HCT116 (cell line): ENCODE measurements around the gene PHYHIPL. TPM values are rescaled to one million over a fixed set of nuclear protein-coding genes. Genes with fewer than 3 reads are reported as not detected.
A peak's percentile ranks its signal among the peaks of the same experiment; 100 is the strongest.

Experiments
- ATAC-seq: fragments of 200-7000 bp; cut with Tn5 transposase; 2 replicates; pipeline ENCODE4 v1.9.1; 2020; ENCODE audit warnings: mild to moderate bottlenecking, moderate library complexity
- BruUV-seq: library from RNA; stranded (reverse); fragments of 400-500 nt; replicated peaks from 2 replicates; lab custom pipeline; 2021; lab: Mats Ljungman, UMichigan
- CTCF ChIA-PET: fragments of 300-600 bp; sonication (Branson Sonifier 250); formaldehyde crosslinking; loops from one replicate; lab custom pipeline; 2021; ENCODE audit warnings: antibody characterized with exemption; lab: Charles Lee
- POLR2A ChIA-PET: fragments of 300-600, 350-600 bp; sonication (Branson Sonifier 250); formaldehyde crosslinking; loops from one replicate; lab custom pipeline; 2021; ENCODE audit warnings: antibody characterized with exemption; lab: Charles Lee
- RAD21 ChIA-PET, 2 experiments: fragments of 300-600 bp; sonication (Branson Sonifier 250); formaldehyde crosslinking; loops; one replicate each; lab custom pipeline; 2023; ENCODE audit warnings: low total read pairs in 2 of 2; ENCODE audit not compliant: uncharacterized antibody in 2 of 2, unreplicated experiment in 2 of 2, low non-redundant PET in 1 of 2; lab: Charles Lee
- DNase-seq: peaks from one replicate; pipeline ENCODE4 v3.0.0-alpha.2; 2010; ENCODE audit warnings: low read depth, low spot score
- H2AFZ ChIP-seq: fragments of 200-600 bp; shearing (Covaris generic), sonication (generic); 2 replicates; pipeline ENCODE4 v1.6.1; 2017; ENCODE audit warnings: low read depth, mixed run types, mixed read lengths, antibody characterized with exemption, low read length; ENCODE audit not compliant: poor library complexity, severe bottlenecking
- H3K27ac ChIP-seq: 2 replicates; pipeline ENCODE4 v1.5.1; 2012; ENCODE audit warnings: low read depth, low read length
- H3K27me3 ChIP-seq: fragments of 200-600 bp; sonication (generic); 2 replicates; pipeline ENCODE4 v1.6.1; 2016; ENCODE audit warnings: mixed run types, low read length, mixed read lengths; ENCODE audit not compliant: insufficient read depth
- H3K36me3 ChIP-seq, 2 experiments: fragments of 200-500 bp in 1 of 2; fragments of 200-600 bp in 1 of 2; sonication (Bioruptor generic) in 1 of 2; sonication (generic) in 1 of 2; 2 replicates each; pipeline versions ENCODE4 v1.5.1 to v1.6.1; 2014 to 2016; ENCODE audit warnings: low read length in 2 of 2, inconsistent platforms in 1 of 2, mixed read lengths in 1 of 2, mixed run types in 1 of 2; ENCODE audit not compliant: insufficient read depth in 2 of 2, control insufficient read depth in 1 of 2
- H3K4me1 ChIP-seq, 2 experiments: fragments of 200-600 bp in 1 of 2; sonication (generic) in 1 of 2; 2 replicates each; pipeline versions ENCODE4 v1.5.1 to v1.6.1; 2012 to 2017; ENCODE audit warnings: low read length in 2 of 2, inconsistent platforms in 1 of 2, mild to moderate bottlenecking in 1 of 2, mixed read lengths in 1 of 2, mixed run types in 1 of 2, moderate library complexity in 1 of 2; ENCODE audit not compliant: insufficient read depth in 2 of 2, control insufficient read depth in 1 of 2
- H3K4me2 ChIP-seq: fragments of 200-600 bp; sonication (generic); 2 replicates; pipeline ENCODE4 v1.6.1; 2017; ENCODE audit warnings: mixed run types, low read length, mixed read lengths
- H3K4me3 ChIP-seq, 2 experiments: fragments of 200-600 bp in 1 of 2; sonication (generic) in 1 of 2; replicated peaks in 1 of 2; 2 replicates each; pipeline ENCODE4 v1.5.1; 2011 to 2016; ENCODE audit warnings: low read length in 2 of 2, control low read depth in 1 of 2, low read depth in 1 of 2, mild to moderate bottlenecking in 1 of 2, mixed read lengths in 1 of 2, mixed run types in 1 of 2
- H3K79me2 ChIP-seq: fragments of 200-600 bp; sonication (generic); 2 replicates; pipeline ENCODE4 v1.6.1; 2017; ENCODE audit warnings: mild to moderate bottlenecking, mixed run types, low read length, moderate library complexity, mixed read lengths; ENCODE audit not compliant: insufficient read depth
- H3K9ac ChIP-seq: fragments of 200-600 bp; sonication (generic); 2 replicates; pipeline ENCODE4 v1.6.1; 2016; ENCODE audit warnings: low read length, mixed read lengths
- H3K9me2 ChIP-seq: fragments of 200-600 bp; sonication (generic), shearing (Covaris generic); 2 replicates; pipeline ENCODE4 v1.6.1; 2017; ENCODE audit warnings: mixed run types, mild to moderate bottlenecking, moderate library complexity; ENCODE audit not compliant: insufficient read depth
- H3K9me3 ChIP-seq, 2 experiments: fragments of 200-500 bp in 1 of 2; fragments of 200-600 bp in 1 of 2; sonication (Bioruptor generic) in 1 of 2; sonication (generic) in 1 of 2; 2 replicates each; pipeline ENCODE4 v1.6.1; 2014 to 2017; ENCODE audit warnings: low read length in 2 of 2, mixed read lengths in 2 of 2, inconsistent platforms in 1 of 2, low read depth in 1 of 2, mild to moderate bottlenecking in 1 of 2, mixed run types in 1 of 2, moderate library complexity in 1 of 2; ENCODE audit not compliant: control insufficient read depth in 1 of 2, insufficient read depth in 1 of 2
- H4K20me1 ChIP-seq: fragments of 200-600 bp; sonication (generic), shearing (Covaris generic); 2 replicates; pipeline ENCODE4 v1.6.1; 2017; ENCODE audit warnings: mixed run types, mild to moderate bottlenecking, moderate library complexity; ENCODE audit not compliant: insufficient read depth
- ELF1 ChIP-seq: IDR thresholded peaks from 2 replicates; pipeline ENCODE4 v1.6.1; 2012; ENCODE audit warnings: low read depth, borderline replicate concordance
- POLR2AphosphoS5 ChIP-seq: IDR thresholded peaks from 2 replicates; pipeline ENCODE4 v1.6.1; 2011; ENCODE audit warnings: mild to moderate bottlenecking, low read depth, low read length, moderate library complexity
- RAD21 ChIP-seq: IDR thresholded peaks from 2 replicates; pipeline ENCODE4 v1.6.1; 2012; ENCODE audit warnings: low read depth, mild to moderate bottlenecking
- TCF7L2 ChIP-seq: IDR thresholded peaks from 2 replicates; pipeline ENCODE4 v1.7.0; 2011; ENCODE audit warnings: borderline replicate concordance, inconsistent platforms; ENCODE audit not compliant: insufficient read depth, insufficient read length; ENCODE audit errors: extremely low read depth
- ZFX ChIP-seq: fragments of 450-650 bp; IDR thresholded peaks from 2 replicates; pipeline ENCODE4 v1.6.1; 2017
- intact Hi-C: fragments of 100-400 bp; cut with micrococcal nuclease; formaldehyde crosslinking; loops from 2 replicates; pipeline ENCODE4 v1.10.0; 2022
- total RNA-seq: library from RNA; stranded (reverse); gene quantifications from one replicate; pipeline ENCODE4 v1.2.1, GENCODE V29; 2021; ENCODE audit not compliant: unreplicated experiment
- TF ChIP-seq, protein P1 (sequence below): IDR thresholded peaks from 2 replicates; pipeline ENCODE4 v1.6.1; 2011; ENCODE audit warnings: mild to moderate bottlenecking, low read length, moderate library complexity; ENCODE audit not compliant: insufficient replicate concordance; ENCODE audit errors: extremely low read depth
- TF ChIP-seq, protein P2 (sequence below): IDR thresholded peaks from 2 replicates; pipeline ENCODE4 v1.6.1; 2012
- TF ChIP-seq, protein P3 (sequence below): IDR thresholded peaks from 2 replicates; pipeline ENCODE4 v1.6.1; 2012; ENCODE audit warnings: low read depth
- TF ChIP-seq, protein P4 (sequence below), 3 experiments: fragments of 200-600 bp in 1 of 3; sonication (generic) in 1 of 3; IDR thresholded peaks in 2 of 3; conservative IDR thresholded peaks in 1 of 3; 2 replicates each; pipeline ENCODE4 v1.5.1; 2012 to 2017; ENCODE audit warnings: low read depth in 2 of 3, low read length in 2 of 3, antibody characterized with exemption in 1 of 3, borderline replicate concordance in 1 of 3, control low read depth in 1 of 3, mild to moderate bottlenecking in 1 of 3, mixed read lengths in 1 of 3, mixed run types in 1 of 3, moderate library complexity in 1 of 3; ENCODE audit not compliant: insufficient read depth in 1 of 3

Gene PHYHIPL
- total RNA-seq, 1 experiment from 2014 or later, result not detected

DNA sequence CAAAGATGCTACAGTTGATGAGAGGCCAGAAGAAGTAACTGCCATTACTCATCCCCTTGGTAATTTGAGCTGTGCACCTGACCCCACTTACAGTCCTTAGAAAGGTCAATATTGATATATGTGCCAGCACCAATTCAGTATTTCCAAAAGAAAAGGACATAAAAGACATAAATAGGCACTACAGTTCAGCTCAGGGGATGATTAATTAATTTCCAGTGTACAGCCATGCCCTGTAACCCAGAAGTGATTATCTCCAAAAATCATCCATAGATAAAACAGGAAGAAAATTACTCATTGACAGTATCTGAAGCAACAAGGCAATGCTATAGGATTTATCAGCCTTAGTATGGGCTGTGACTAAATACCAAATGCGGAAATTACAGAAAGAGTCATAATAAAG, 82.4 kb downstream of the PHYHIPL start (continued):
- no peak for TF ChIP-seq RAD21
- no peak for TF ChIP-seq POLR2AphosphoS5
- TF ChIP-seq, protein P1, sequence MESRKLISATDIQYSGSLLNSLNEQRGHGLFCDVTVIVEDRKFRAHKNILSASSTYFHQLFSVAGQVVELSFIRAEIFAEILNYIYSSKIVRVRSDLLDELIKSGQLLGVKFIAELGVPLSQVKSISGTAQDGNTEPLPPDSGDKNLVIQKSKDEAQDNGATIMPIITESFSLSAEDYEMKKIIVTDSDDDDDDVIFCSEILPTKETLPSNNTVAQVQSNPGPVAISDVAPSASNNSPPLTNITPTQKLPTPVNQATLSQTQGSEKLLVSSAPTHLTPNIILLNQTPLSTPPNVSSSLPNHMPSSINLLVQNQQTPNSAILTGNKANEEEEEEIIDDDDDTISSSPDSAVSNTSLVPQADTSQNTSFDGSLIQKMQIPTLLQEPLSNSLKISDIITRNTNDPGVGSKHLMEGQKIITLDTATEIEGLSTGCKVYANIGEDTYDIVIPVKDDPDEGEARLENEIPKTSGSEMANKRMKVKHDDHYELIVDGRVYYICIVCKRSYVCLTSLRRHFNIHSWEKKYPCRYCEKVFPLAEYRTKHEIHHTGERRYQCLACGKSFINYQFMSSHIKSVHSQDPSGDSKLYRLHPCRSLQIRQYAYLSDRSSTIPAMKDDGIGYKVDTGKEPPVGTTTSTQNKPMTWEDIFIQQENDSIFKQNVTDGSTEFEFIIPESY, result no peak
- TF ChIP-seq ZFX, result no peak
- TF ChIP-seq, protein P2, sequence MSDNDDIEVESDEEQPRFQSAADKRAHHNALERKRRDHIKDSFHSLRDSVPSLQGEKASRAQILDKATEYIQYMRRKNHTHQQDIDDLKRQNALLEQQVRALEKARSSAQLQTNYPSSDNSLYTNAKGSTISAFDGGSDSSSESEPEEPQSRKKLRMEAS, result no peak
- TF ChIP-seq ELF1, result no peak
- no peak for TF ChIP-seq TCF7L2

DNA sequence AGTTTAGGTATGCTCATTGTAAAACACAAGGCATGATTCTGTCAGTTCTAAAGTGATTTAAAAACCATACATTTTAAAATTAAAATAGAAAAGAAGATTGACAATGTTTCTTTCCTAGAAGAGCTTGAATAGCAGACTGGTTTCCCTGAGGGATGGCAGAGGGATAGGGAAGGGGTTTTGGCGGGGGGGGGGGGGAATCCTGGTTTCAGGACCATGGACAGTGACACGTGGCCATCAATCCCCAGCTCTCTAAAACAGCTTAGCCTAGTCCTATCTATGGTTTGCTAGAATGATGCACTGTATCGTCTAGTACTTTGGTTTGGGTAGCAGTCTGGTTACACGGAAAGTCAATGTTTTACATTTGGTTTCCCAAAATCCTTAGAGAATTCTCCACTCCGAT, 88.7 kb downstream of the PHYHIPL start:
- H3K27ac ChIP-seq, result no peak overlapping the region
- no peaks in the 10 kb centered on the region for H3K36me3 ChIP-seq
- H3K4me1 ChIP-seq, result no peaks in the 10 kb centered on the region
- H3K4me2 ChIP-seq, result no peak overlapping the region
- H4K20me1 ChIP-seq, result no peaks in the 10 kb centered on the region; the same call in 1 of the 2 replicates
- H3K9me2 ChIP-seq, result 0 out of 2 replicates have a peak, but pooled peaks cover 3% of the 10 kb centered on the region
- intact Hi-C loops, result no loop called here
- no TSS peak for BruUV-seq
- H3K4me3 ChIP-seq, result no peak overlapping the region
- ChIA-PET CTCF (no interaction called here), POLR2A (no interaction called here), RAD21 (no interaction called here)
- H3K9me3 ChIP-seq, result no peaks in the 10 kb centered on the region
- DNase-seq (no peak), ATAC-seq (no peak)
- peaks cover 49% of the 10 kb centered on the region for H3K27me3 ChIP-seq
- TF ChIP-seq, protein P3, sequence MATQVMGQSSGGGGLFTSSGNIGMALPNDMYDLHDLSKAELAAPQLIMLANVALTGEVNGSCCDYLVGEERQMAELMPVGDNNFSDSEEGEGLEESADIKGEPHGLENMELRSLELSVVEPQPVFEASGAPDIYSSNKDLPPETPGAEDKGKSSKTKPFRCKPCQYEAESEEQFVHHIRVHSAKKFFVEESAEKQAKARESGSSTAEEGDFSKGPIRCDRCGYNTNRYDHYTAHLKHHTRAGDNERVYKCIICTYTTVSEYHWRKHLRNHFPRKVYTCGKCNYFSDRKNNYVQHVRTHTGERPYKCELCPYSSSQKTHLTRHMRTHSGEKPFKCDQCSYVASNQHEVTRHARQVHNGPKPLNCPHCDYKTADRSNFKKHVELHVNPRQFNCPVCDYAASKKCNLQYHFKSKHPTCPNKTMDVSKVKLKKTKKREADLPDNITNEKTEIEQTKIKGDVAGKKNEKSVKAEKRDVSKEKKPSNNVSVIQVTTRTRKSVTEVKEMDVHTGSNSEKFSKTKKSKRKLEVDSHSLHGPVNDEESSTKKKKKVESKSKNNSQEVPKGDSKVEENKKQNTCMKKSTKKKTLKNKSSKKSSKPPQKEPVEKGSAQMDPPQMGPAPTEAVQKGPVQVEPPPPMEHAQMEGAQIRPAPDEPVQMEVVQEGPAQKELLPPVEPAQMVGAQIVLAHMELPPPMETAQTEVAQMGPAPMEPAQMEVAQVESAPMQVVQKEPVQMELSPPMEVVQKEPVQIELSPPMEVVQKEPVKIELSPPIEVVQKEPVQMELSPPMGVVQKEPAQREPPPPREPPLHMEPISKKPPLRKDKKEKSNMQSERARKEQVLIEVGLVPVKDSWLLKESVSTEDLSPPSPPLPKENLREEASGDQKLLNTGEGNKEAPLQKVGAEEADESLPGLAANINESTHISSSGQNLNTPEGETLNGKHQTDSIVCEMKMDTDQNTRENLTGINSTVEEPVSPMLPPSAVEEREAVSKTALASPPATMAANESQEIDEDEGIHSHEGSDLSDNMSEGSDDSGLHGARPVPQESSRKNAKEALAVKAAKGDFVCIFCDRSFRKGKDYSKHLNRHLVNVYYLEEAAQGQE, result peak; percentile 77
- TF ChIP-seq, protein P4, sequence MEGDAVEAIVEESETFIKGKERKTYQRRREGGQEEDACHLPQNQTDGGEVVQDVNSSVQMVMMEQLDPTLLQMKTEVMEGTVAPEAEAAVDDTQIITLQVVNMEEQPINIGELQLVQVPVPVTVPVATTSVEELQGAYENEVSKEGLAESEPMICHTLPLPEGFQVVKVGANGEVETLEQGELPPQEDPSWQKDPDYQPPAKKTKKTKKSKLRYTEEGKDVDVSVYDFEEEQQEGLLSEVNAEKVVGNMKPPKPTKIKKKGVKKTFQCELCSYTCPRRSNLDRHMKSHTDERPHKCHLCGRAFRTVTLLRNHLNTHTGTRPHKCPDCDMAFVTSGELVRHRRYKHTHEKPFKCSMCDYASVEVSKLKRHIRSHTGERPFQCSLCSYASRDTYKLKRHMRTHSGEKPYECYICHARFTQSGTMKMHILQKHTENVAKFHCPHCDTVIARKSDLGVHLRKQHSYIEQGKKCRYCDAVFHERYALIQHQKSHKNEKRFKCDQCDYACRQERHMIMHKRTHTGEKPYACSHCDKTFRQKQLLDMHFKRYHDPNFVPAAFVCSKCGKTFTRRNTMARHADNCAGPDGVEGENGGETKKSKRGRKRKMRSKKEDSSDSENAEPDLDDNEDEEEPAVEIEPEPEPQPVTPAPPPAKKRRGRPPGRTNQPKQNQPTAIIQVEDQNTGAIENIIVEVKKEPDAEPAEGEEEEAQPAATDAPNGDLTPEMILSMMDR (IDR thresholded peaks at IDR 0.05 in 2 of 3, conservative IDR thresholded peaks at IDR 0.05 in 1 of 3; ENCODE audit: borderline replicate concordance in 1 of 3, insufficient read depth in 1 of 3, low read depth in 2 of 3, low read length in 2 of 3), result no peak
- no peak overlapping the region for H2AFZ ChIP-seq
- H3K9ac ChIP-seq, result no peak overlapping the region
- H3K79me2 ChIP-seq, result no peaks in the 10 kb centered on the region
